GM19025 (cell line): ENCODE measurements around the gene FAAH.

Experiments
- ATAC-seq: cut with Tn5 transposase; IDR thresholded peaks from one replicate; pipeline ENCODE4 v1.9.1; 2021; ENCODE audit warnings: mild to moderate bottlenecking, low read depth, moderate library complexity; ENCODE audit not compliant: unreplicated experiment

Gene FAAH

DNA sequence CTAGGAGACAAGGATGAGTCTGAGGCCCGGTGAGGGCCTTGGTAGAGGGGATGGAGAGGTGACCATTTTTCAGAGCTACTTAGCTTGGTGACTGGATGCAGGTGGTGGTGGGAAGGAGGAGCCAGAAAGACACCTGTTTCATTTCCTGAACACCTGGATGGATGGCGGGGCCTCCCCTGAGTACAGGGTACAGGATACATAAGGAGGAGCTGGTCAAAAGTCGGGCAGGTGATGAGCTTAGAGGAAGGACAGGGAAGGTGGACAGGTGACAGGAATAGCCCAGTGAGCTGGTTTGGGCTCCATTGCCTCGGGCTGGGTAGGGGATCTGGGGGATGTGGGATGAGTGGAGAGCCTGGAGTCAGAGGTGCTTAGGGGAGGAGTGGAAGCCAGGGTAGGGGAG, 6.3 kb downstream of the FAAH start:
- no peak for ATAC-seq

- no peak for ATAC-seq
These were observed 7.2 kb downstream of the FAAH start for GRCh38 chr1:46401154-46401913.

DNA sequence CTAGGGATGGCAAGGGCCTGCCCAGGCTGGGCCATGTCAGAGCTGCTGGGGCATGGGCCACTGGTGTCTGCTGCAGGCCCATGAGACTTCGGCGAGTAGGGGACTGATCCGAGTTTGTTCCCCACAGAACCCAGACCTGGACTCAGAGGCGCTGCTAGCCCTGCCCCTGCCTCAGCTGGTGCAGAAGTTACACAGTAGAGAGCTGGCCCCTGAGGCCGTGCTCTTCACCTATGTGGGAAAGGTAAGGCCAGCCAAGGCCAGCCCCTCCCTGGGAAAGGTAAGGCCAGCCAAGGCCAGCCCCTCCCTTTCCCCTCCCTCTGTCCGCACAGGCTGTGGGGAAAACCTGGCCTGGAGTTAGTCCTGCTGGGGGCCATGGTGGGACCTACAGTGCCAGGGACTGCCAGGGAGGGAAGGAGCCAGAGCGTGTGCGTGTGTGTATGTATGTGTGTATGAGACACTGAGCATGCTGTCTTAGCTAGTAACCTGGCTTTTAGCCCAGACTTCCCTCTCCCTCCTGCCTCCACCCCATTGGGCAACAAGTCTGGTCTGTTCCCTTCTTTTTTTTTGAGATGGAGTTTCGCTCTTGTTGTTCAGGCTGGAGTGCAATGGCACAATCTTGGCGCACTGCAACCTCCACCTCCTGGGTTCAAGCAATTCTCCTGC, 8.0 kb downstream of the FAAH start:
- no peak for ATAC-seq

- no peak for ATAC-seq
These were observed 9.8 kb downstream of the FAAH start for GRCh38 chr1:46403916-46404315.

- no peak for ATAC-seq
These were observed 10.5 kb downstream of the FAAH start for GRCh38 chr1:46404482-46405196.

DNA sequence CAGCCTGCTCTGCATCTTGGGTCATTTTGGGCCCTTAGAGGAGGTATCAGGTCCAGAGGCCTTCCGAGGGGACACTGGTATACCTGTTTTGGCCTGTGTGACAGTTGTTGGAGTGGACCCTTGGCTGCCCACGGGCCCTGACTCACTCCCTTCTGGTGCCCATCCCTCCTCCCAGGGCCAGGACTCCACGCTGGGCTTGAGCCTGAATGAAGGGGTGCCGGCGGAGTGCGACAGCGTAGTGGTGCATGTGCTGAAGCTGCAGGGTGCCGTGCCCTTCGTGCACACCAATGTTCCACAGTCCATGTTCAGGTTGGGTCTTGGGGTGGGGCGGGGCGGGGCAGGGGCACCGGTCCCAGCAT, 11.1 kb downstream of the FAAH start:
- no peak for ATAC-seq

- ATAC-seq, result no peak
These were observed 11.6 kb downstream of the FAAH start for GRCh38 chr1:46405724-46406123.

DNA sequence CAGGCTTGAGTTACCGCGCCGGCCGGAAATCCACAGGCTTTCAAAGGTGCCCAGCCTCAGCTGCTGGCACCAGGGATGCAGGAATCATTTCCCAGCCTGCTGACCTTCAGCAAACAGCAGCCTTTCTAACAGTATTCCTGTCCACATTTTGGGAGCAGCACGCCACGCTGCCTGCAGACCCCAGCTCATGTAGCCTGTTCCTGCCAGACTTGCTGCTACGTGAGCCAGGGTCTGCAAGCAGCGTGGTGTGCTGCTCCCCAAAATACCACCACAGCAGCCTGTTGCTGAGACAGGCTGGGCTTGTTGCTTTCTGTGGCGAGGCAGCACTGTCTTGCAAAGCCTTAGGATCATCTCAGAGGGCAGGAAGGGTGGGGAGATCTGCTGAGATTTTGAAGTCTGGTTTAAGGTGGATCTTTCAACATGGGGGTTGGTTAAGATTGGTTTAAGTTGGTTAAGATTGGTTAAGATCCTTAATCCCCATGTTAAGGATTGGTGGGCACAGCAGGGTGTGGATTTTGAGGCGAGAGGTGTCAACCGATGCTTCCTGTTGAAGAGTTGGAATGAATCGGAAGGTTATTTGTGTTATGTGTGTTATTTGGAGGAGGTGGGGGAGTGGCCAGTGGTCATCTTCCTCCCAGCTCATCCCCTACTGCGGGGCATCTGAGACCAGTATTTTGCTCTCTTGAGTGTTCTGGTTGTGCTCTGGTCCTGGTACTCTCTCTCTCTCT, 12.9 kb downstream of the FAAH start:
- ATAC-seq, result no peak

DNA sequence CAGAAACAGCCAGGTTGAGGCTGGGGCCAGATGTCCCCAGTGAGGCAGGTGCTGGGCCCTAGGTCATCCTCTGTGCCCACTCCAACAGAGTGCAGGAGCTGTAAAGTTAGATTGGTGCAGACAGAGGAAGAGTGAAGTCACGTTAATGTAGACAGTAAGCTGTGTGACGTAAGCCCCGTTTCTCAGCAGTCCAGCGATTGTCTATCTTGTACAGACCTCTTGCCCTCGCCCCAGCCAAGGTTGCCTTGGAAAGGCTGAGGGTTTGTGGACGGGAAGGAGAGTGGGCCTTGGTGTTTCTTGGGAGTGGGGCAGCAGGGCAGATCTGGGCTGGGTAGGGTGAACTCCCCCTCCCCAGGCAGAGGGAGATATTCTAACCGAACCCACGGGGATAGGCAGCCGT, 13.5 kb downstream of the FAAH start:
- no peak for ATAC-seq

DNA sequence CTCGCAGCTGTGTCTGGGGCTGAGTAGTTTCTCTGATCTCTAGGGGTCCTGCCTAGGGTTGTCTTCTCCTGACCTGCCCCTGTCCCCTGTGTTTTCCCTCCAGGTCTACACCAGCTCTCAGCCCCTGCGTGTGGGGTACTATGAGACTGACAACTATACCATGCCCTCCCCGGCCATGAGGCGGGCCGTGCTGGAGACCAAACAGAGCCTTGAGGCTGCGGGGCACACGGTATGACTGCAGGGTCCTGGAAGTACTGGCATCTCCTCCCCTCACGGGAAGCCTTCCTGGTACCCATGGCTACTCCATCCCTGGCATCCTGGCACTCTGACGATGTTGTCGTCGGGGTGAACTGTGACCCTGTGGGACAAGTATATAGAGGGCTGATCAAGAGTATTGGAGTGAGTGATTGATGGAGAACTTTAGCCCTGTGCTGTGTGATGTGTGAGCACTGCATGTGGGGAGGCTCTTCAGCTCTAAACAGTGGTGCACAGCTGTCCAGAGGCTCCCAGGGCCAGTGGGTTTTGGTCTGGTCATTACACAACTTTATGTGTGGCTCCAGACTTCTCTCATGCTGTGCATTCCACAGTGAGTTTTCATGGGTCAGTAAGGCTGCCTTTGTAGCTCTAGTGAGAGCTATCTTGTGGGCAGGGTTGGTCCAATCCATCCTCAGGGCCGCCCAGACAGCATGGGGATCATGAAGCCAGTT, 14.4 kb downstream of the FAAH start:
- no peak for ATAC-seq

DNA sequence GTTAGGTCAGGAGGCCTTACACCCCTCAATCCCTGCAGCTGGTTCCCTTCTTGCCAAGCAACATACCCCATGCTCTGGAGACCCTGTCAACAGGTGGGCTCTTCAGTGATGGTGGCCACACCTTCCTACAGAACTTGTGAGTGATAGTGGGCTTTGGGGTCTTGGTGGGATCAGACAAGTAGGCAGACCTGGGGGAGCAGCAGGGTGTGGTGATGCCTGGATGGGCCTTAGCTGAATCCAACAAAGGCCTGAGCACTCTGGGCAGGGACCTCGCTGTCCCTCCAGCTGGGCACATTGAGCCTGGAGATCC, 14.9 kb downstream of the FAAH start:
- no peak for ATAC-seq

DNA sequence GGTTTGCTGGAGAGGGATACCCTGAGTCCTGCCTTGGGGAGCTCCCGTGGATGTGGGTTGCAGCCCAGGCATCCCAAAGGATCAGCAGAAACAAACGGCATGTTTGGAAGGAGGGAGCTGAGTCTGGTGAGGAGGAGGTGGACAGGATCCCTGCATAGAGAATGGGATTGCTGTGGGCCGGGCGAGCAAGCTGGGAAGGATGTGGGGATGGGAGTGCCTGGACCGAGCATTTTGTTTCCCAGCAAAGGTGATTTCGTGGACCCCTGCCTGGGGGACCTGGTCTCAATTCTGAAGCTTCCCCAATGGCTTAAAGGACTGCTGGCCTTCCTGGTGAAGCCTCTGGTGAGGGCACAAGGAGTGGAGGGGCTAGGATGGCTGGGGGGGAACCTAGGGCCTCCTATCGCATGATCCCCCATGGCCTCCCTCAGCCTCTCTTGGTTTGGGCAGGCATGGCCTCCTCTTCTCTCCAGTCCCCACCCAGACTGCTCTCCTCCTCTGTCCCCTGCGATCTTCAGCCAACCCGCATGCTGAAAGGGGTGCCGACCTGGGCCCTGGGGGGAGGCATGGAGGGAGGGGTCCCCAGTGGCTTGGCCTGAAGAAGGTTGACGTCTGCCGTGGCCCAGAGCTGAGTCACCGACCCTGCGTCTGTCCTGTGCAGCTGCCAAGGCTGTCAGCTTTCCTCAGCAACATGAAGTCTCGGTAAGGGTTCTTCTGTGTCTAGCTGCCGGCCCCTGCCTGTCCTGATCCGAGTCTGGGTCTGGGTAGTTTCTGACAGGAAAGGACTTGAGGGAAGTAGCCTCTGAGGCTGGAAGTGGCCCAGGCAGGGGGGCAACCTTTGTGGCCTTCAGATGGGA, 16.3 kb downstream of the FAAH start:
- ATAC-seq, result no peak

GRCh38 chr1:46411010-46411405, 16.9 kb downstream of the FAAH start:
- no peak for ATAC-seq

- no peak for ATAC-seq
These were observed 17.7 kb downstream of the FAAH start for GRCh38 chr1:46411601-46412341.

DNA sequence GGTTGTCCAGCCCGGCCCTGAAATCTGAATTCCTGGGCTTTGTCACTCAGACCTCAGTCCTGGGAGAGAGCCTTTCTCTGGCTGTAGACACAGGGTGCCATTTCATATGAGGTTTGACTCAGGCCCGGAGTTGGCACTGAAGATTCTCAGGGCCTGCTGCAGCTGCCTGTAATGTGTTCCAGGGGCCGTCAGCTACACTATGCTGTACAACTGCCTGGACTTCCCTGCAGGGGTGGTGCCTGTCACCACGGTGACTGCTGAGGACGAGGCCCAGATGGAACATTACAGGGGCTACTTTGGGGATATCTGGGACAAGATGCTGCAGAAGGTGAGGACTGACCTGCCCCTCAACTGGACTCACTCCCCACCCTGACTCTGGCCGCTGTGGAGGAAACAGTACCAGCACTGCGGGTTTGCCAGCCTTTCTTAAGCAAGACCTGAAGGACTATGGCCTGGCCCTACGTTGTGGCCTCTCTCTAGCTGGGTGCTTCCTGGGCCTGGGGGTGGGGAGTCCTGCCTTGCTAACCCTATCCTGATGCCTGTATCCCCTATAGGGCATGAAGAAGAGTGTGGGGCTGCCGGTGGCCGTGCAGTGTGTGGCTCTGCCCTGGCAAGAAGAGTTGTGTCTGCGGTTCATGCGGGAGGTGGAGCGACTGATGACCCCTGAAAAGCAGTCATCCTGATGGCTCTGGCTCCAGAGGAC, 18.9 kb downstream of the FAAH start:
- ATAC-seq, result no peak

- ATAC-seq, result no peak
These were observed 19.5 kb downstream of the FAAH start for GRCh38 chr1:46413596-46413985.

GRCh38 chr1:46415514-46415913, 21.4 kb downstream of the FAAH start:
- ATAC-seq, result no peak

- no peak for ATAC-seq
These were observed 24.9 kb downstream of the FAAH start for GRCh38 chr1:46418976-46419375.

- no peak for ATAC-seq
These were observed 26.4 kb downstream of the FAAH start for GRCh38 chr1:46420533-46420915.
